Bronchial epithelial cell (primary cell): ENCODE measurements around the gene NFIL3. TPM values are rescaled to one million over a fixed set of nuclear protein-coding genes. Genes with fewer than 3 reads are reported as not detected.

Source experiments
- DNase-seq: peaks from one replicate; pipeline ENCODE4 v3.0.0-alpha.2; 2010; ENCODE audit warnings: low read depth
- FAIRE-seq: peaks from 2 replicates; lab custom pipeline; 2011; peaks lifted over from hg19 to GRCh38; lab: Jason Lieb, UNC
- H3K27me3 ChIP-seq: 2 replicates; pipeline ENCODE4 v1.5.1; 2011; ENCODE audit warnings: low read length; ENCODE audit not compliant: control insufficient read depth, insufficient read depth
- H3K36me3 ChIP-seq: 2 replicates; pipeline ENCODE4 v1.5.1; 2011; ENCODE audit warnings: low read length; ENCODE audit not compliant: control insufficient read depth, insufficient read depth
- H3K4me3 ChIP-seq: 2 replicates; pipeline ENCODE4 v1.5.1; 2011; ENCODE audit warnings: mild to moderate bottlenecking, low read depth, low read length, control low read depth
- CTCF ChIP-seq: IDR thresholded peaks from 2 replicates; pipeline ENCODE4 v1.5.1; 2011; ENCODE audit warnings: mild to moderate bottlenecking, moderate library complexity, low read length, control low read depth, inconsistent platforms; ENCODE audit not compliant: insufficient read depth, severe bottlenecking
- total RNA-seq: library from RNA; depleted of rRNA; stranded (reverse); fragments of >200 nt; gene quantifications from 2 replicates; pipeline ENCODE4 v1.2.1, GENCODE V29; 2014

NFIL3 gene
- total RNA-seq, 1 donor from 2014 or later = 31.3 TPM

- Histone ChIP-seq H3K27me3 (no peaks in the 10 kb centered on the region), H3K4me3 (no peak overlapping the region), H3K36me3 (no peaks in the 10 kb centered on the region)
- TF ChIP-seq CTCF = no peak
- DNase-seq (peak; percentile 74), FAIRE-seq (no peak)
Observed at GRCh38 chr9:91451431-91452270, 28.0 kb upstream of the NFIL3 start.

GRCh38 chr9:91445135-91445534, 21.5 kb upstream of the NFIL3 start:
- H3K4me3 ChIP-seq = no peak overlapping the region
- FAIRE-seq = no peak
- no peaks in the 10 kb centered on the region for H3K36me3 ChIP-seq
- TF ChIP-seq CTCF = no peak
- no peak for DNase-seq
- H3K27me3 ChIP-seq = no peaks in the 10 kb centered on the region

- DNase-seq = no peak
- Histone ChIP-seq H3K27me3 (no peaks in the 10 kb centered on the region), H3K36me3 (no peaks in the 10 kb centered on the region), H3K4me3 (no peak overlapping the region)
- TF ChIP-seq CTCF = no peak
- no peak for FAIRE-seq
Observed at GRCh38 chr9:91443994-91444392, 20.4 kb upstream of the NFIL3 start.

GRCh38 chr9:91443321-91443993, 19.8 kb upstream of the NFIL3 start:
- TF ChIP-seq CTCF = no peak
- H3K27me3 ChIP-seq = no peaks in the 10 kb centered on the region
- DNase-seq (no peak), FAIRE-seq (no peak)
- no peak overlapping the region for H3K4me3 ChIP-seq
- no peaks in the 10 kb centered on the region for H3K36me3 ChIP-seq

GRCh38 chr9:91436841-91437240, 13.2 kb upstream of the NFIL3 start:
- no peak for TF ChIP-seq CTCF

More at GRCh38 chr9:91436841-91437240, 13.2 kb upstream of the NFIL3 start:
- no peak overlapping the region for H3K4me3 ChIP-seq
- FAIRE-seq (no peak), DNase-seq (no peak)
- H3K27me3 ChIP-seq = no peaks in the 10 kb centered on the region
- H3K36me3 ChIP-seq = no peaks in the 10 kb centered on the region
